Subcutaneous abdominal adipose tissue (tissue), 5 donors: ENCODE data around the gene NEK2.

ENCODE experiments used
- H3K27ac ChIP-seq: one replicate; pipeline ENCODE4 v1.7.0; 2013; ENCODE audit warnings: low read depth, mild to moderate bottlenecking, inconsistent platforms, low read length, moderate library complexity
- H3K27me3 ChIP-seq, 5 donors: one replicate each; pipeline ENCODE4 v1.7.0; 2013; ENCODE audit warnings: low read length in 5 of 5, inconsistent platforms in 1 of 5; ENCODE audit not compliant: control insufficient read depth in 5 of 5, insufficient read depth in 4 of 5
- H3K36me3 ChIP-seq, 5 donors: one replicate each; pipeline ENCODE4 v1.7.0; 2013; ENCODE audit warnings: low read length in 5 of 5; ENCODE audit not compliant: control insufficient read depth in 5 of 5, insufficient read depth in 5 of 5
- H3K4me1 ChIP-seq, 5 donors: one replicate each; pipeline ENCODE4 v1.7.0; 2013; ENCODE audit warnings: low read length in 5 of 5, mild to moderate bottlenecking in 3 of 5, moderate library complexity in 1 of 5; ENCODE audit not compliant: control insufficient read depth in 5 of 5, insufficient read depth in 5 of 5
- H3K4me3 ChIP-seq, 5 donors: one replicate each; pipeline ENCODE4 v1.7.0; 2013; ENCODE audit warnings: low read length in 5 of 5, low read depth in 1 of 5
- H3K9ac ChIP-seq, 5 donors: one replicate each; pipeline ENCODE4 v1.7.0; 2013; ENCODE audit warnings: low read length in 5 of 5, mild to moderate bottlenecking in 4 of 5, moderate library complexity in 3 of 5
- H3K9me3 ChIP-seq, 5 donors: one replicate each; pipeline ENCODE4 v1.7.0; 2013; ENCODE audit warnings: low read length in 5 of 5; ENCODE audit not compliant: control insufficient read depth in 5 of 5
- donor health status: healthy.
- donor health status: healthy.
- donor health status: healthy.
- donor health status: healthy.
- donor health status: healthy.

NEK2 gene

DNA sequence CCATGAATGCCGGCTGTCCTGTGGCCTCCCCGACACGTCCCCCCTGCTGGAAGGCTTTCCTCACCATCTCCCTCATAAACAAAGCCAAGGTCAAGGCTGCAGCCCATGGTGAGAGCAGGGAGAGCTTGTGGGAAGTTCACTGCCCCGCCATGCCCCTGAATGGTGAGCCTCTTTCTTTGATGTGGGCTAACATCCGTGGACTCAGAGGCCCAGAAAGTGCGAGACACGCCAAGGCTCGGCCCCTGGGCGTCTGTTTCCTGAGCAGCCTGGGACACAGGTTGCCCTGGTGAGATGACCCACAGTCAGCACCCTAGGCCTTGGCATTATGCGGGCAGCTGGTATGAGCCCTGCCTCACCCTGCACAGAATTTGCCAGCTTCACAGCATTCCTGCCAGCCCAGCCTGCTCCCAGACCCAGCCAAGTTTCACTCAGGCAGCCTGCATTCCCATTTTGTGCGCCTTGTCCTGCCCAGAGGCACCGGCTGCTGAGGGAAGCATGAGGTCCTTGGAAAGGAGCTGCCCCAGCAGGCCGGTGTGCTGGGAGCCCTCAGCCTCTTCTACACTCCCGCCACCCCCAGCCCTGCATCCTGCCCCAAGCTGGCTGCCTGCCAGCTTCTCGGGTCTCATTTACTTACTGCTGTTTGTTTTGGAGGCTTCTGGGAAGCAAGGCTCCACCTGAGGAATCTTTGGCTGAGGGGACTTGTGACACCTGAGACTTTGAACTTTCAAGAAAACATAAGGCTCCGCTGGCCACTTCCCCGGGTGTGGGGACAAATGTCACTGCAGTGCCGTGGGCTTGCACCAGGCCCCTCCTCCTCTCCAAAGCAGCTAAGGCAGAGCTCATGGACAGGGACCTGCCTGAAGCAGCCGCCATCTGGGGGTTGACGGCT, 31.9 kb downstream of the NEK2 start:
- H3K36me3 ChIP-seq: no peaks in the 10 kb centered on the region
- peaks cover 0 to 30% (median 18%) of the 10 kb centered on the region in 5 donors for H3K4me1 ChIP-seq
- H3K9me3 ChIP-seq: no peaks in the 10 kb centered on the region
- no peak overlapping the region for H3K27ac ChIP-seq
- no peaks in the 10 kb centered on the region for H3K27me3 ChIP-seq
- no peak overlapping the region for H3K4me3 ChIP-seq
- no peak overlapping the region for H3K9ac ChIP-seq

DNA sequence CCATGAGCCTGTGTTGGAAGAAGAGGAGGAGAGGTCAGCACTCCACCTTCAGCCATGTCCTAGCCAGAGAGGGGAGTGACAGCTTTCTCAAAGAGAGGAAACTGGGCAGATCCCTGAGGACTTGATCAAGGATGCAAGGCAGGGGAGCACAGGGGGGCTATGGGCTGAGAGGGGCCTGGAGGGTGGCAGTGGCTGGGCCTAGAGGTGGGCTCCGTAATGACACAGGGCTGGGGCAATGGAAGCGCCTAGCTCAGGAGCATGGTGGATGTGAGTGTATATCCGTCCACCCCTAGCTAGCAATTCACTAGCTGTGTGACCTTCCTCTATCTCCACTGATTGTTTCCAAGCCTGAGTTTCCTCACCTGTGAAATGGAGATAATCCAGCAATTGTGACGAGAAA, 32.6 kb downstream of the NEK2 start:
- no peak overlapping the region for H3K27ac ChIP-seq
- H3K4me1 ChIP-seq: peaks cover 0 to 29% (median 16%) of the 10 kb centered on the region in 5 donors
- no peak overlapping the region for H3K4me3 ChIP-seq
- no peak overlapping the region for H3K9ac ChIP-seq
- H3K9me3 ChIP-seq: no peaks in the 10 kb centered on the region
- no peaks in the 10 kb centered on the region for H3K36me3 ChIP-seq
- H3K27me3 ChIP-seq: no peaks in the 10 kb centered on the region

DNA sequence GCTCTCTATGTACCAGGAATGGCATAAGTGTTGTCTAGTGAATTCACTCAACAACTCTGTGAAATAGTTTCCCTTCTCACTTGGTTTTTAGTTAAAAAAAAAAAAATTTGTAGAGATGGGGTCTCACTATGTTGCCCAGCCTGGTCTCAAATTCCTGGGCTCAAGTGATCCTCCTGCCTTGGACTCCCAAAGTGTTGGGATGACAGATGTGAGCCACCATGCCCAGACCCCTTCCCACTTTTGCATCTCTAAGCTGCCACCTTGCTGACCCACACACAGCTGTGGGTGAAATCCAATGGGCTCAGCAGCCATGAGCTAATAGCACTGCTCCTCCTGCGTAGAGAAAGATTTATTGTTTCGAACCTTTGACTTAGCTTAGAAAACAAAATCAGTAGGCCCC, 33.5 kb downstream of the NEK2 start:
- Histone ChIP-seq H3K9ac (no peak overlapping the region), H3K27ac (no peak overlapping the region), H3K27me3 (no peaks in the 10 kb centered on the region), H3K36me3 (no peaks in the 10 kb centered on the region), H3K4me1 (peaks cover 0 to 24% (median 13%) of the 10 kb centered on the region in 5 donors), H3K9me3 (no peaks in the 10 kb centered on the region), H3K4me3 (no peak overlapping the region)

DNA sequence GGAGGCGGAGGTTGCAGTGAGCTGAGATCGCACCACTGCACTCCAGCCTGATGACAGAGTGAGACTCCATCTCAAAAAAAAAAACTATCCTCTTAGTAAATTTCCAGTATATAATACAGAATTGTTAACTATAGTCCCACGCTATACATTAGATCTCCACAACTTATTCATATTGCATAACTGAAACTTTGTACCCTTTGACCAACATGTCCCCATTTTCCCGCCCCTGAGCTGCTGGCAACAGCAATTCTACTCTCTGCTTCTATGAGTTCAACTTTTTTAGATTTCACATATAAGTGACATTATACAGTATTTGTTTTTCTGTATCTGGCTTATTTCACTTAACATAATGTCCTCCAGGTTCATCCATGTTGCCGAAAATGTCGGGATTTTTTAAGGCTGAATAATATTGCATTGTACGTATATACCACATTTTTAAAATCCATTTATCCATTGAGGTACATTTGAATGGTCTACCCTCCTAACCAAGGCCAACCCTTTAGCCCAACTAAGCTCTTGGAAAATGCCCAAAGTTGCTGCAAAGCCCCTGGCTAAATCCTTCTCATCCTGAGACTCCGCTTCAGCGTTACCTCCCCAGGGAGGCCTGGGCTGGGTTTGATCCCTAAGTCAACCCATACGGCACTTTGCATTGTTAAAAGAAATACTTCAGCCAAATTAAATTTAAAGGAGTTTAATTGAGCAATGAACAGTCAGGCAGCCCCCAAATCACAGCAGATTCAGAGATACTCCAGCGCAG, 34.2 kb downstream of the NEK2 start:
- Histone ChIP-seq H3K27ac (no peak overlapping the region), H3K4me3 (no peak overlapping the region), H3K9ac (no peak overlapping the region), H3K4me1 (peaks cover 0 to 24% (median 13%) of the 10 kb centered on the region in 5 donors), H3K9me3 (no peaks in the 10 kb centered on the region), H3K36me3 (no peaks in the 10 kb centered on the region), H3K27me3 (no peaks in the 10 kb centered on the region)

DNA sequence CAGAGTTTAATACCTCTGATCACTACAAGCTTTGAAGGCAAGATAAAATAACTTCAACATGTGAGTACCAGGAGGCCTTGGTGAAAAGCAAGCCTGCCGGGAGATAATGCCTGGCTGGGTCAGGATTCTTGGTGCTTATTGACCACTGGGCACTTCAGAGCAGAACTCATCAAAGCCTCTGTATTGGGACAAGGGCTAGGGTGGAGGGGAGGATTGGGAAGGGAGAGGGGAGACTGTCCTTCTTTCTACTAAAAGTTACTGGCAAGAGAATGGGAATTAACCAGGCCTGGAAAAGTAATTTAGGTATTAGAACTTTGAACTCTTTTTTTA, 35.2 kb downstream of the NEK2 start:
- Histone ChIP-seq H3K27me3 (no peaks in the 10 kb centered on the region), H3K4me1 (peaks cover 0 to 24% (median 13%) of the 10 kb centered on the region in 5 donors), H3K9me3 (no peaks in the 10 kb centered on the region), H3K27ac (no peak overlapping the region), H3K4me3 (no peak overlapping the region), H3K9ac (no peak overlapping the region), H3K36me3 (no peaks in the 10 kb centered on the region)

DNA sequence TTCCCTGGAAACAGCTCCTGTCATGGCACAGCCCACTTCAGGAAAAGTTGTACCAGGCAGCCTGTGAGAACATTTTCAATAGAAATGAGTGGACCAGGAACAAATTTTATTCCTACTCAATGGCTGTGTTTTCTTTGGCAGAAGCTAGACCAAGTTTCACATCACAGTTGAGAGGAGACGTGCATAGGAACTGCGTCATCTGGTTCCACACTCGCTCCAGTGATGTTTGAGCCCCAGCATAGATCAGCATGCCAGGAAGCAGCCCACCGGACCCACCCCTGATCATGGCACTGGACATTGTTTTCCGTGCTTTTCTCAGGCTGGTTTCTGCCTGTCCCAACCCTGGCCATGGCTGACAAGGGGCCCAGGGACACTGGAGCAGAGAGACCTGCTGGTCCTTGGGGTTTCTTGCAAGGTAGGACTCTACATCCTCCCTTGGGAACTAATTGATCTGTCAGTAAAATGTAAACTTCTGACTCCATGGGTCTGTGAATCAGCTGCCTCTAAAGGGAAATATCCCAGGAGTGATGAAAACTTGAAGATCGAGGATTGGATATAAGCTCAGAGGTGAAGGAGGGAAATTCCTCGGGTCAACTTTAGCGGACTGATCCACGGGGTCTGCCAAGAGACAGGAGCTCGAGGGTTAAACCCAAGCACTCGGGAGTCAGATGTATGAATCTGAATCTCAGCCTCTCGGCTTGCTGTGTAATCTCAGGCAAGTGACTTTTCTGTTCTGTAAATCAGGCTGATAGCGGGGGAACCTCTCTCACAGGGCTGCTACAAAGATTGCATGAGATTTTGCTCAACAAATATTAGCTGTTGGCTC, 35.7 kb downstream of the NEK2 start:
- Histone ChIP-seq H3K36me3 (no peaks in the 10 kb centered on the region), H3K27me3 (no peaks in the 10 kb centered on the region), H3K4me1 (peaks cover 0 to 24% (median 13%) of the 10 kb centered on the region in 5 donors)

DNA sequence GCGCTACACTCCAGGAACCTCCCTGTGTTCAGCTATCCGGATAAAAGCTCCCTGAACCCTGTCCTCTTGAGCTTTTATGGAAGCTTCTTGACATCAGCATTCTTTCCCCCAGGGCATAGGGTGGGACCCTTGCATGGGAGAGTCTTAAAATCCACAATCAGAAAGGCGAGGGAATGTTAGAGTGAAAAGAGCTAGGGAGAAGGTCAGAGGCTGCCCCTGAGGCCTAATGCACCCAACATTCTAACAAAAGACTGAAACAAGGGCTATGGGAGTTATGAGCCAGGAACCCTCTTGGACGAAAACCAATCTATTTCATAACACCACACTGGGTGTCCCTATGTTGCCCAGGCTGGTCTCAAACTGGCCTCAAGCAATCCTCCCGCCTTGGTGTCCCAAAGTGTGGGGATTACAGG, 36.7 kb downstream of the NEK2 start:
- no peak overlapping the region for H3K9ac ChIP-seq
- no peaks in the 10 kb centered on the region for H3K36me3 ChIP-seq
- no peaks in the 10 kb centered on the region for H3K27me3 ChIP-seq

More for the DNA sequence above, 35.7 kb downstream of the NEK2 start:
- Histone ChIP-seq H3K9ac (no peak overlapping the region), H3K27ac (no peak overlapping the region), H3K4me3 (no peak overlapping the region), H3K9me3 (no peaks in the 10 kb centered on the region)

DNA sequence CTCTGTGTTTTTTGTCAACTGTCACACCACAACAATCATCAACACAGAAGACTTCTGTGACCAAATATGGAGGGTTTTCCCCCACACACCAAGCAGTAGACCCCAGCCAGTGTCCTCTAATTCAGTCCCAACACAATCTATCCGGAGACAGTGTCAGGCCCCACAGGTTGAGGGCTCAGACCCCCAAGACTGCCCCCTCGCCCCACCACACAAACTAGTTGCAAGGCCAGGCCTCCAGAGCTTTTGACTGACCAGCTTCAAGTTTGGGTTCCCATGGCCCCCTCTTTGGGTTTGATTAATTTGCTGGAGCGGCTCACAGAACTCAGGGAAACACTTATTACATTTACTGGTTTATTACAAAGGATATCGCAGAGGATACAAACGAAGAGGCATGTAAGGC, 37.2 kb downstream of the NEK2 start:
- no peak overlapping the region for H3K27ac ChIP-seq
- H3K36me3 ChIP-seq: no peaks in the 10 kb centered on the region
- H3K9ac ChIP-seq: no peak overlapping the region
- no peaks in the 10 kb centered on the region for H3K27me3 ChIP-seq
- H3K4me3 ChIP-seq: no peak overlapping the region
- peaks cover 0 to 13% (median 3%) of the 10 kb centered on the region in 5 donors for H3K4me1 ChIP-seq
- no peaks in the 10 kb centered on the region for H3K9me3 ChIP-seq

More for the DNA sequence above, 36.7 kb downstream of the NEK2 start:
- no peaks in the 10 kb centered on the region for H3K9me3 ChIP-seq
- no peak overlapping the region for H3K27ac ChIP-seq
- peaks cover 0 to 15% (median 5%) of the 10 kb centered on the region in 5 donors for H3K4me1 ChIP-seq
- H3K4me3 ChIP-seq: no peak overlapping the region

DNA sequence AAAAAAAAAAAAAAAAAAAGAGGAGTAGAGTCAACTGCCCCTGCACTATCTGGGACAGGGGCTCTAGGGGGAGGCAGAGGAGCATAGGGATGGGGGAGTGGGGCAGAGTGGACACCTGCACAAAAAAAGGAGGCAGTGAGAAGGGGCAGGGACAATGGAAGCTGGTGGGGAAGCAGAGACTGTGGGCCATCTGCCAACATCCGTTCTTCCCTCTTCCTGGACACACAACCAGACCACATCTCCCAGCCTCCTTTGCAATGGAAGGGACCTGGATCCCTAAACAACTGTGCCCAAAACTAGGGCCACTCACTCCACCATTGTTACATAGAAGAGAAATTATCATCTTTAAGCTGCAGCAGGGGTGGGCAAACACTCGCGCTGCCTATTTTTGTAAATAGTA, 38.4 kb downstream of the NEK2 start:
- H3K4me1 ChIP-seq: peaks cover 0 to 20% (median 11%) of the 10 kb centered on the region in 5 donors
- H3K27me3 ChIP-seq: no peaks in the 10 kb centered on the region
- H3K27ac ChIP-seq: no peak overlapping the region
- H3K4me3 ChIP-seq: no peak overlapping the region
- H3K36me3 ChIP-seq: no peaks in the 10 kb centered on the region
- H3K9ac ChIP-seq: no peak overlapping the region
- no peaks in the 10 kb centered on the region for H3K9me3 ChIP-seq
